Stimulated activated CD8-positive, alpha-beta memory T cell treated with anti-CD3 and anti-CD28 coated beads, Interleukin-12 subunit alpha, Interleukin-12 subunit beta, amount 100 ng/mL, for 24 hours (primary cell): ENCODE results near the gene FAM151B.
"Not testable (repeated sequence)": the region's sequence is repeated elsewhere in the genome, so short reads cannot be mapped to it uniquely, and the experiment has no call there.

ENCODE experiments used
- DNase-seq: peaks from one replicate; pipeline ENCODE4 v3.0.0-alpha.2; 2020; ENCODE audit errors: extremely low read depth

Gene FAM151B, protein sequence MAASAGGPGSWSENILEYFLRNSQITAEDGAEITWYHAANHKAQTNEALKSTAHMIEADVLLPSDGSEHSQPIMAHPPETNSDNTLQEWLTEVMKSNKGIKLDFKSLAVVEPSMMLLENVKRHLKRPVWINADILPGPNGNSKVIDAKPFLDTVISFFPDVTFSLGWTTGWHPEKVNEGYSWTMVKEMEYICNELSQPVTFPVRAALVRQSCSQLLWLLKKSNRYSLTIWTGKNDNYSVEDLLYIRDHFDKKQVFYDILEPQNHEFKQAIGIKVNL

DNA sequence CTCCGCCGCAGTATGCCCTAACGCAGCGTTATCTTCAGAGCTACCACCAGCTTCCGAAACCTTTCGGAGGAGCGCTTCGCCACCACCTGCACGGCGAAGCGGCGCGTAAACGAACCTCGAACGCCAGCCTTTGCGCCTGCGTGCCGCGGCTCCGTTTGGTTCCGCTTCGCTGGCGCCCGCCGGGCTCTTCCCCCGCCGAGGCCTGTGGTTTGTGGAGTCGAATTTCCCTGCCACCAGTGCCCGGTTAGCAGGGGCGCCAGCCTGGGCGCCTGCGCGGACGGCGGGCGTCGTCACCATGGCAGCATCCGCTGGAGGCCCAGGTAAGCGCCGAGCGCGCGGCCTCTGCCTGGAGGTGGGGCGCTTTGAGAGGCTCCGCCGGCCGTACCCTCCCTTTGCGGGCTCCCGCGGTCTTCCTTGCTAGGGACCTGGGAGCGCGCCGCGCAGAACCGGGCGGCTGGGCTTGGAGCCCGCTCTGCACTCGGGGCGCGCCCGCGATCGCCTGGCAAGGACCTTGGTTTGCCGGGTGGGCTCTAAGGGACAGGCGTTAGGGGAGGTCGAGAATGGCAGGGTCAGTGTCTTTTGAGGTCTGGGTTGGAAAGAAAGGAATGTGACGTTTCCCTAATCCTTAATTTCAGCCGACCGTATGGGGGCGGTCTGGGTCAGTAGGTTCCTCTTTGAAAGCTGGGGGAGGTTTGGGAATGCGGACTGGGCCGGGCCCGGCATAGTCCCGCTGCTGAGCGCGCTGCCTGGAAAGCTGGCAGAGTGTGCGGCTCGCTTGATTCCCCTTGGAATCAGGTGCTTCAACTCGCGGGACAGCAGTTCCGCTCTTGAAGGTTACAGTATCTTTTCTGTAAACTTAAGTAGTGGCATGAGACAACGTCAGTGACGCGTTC, at the start of gene FAM151B:
Gene FAM151B (plus strand): TSS at position 272 of the 893 bp plus-strand sequence. CDS start 24 bp downstream, at position 296.
- peak; percentile 41 for DNase-seq

DNA sequence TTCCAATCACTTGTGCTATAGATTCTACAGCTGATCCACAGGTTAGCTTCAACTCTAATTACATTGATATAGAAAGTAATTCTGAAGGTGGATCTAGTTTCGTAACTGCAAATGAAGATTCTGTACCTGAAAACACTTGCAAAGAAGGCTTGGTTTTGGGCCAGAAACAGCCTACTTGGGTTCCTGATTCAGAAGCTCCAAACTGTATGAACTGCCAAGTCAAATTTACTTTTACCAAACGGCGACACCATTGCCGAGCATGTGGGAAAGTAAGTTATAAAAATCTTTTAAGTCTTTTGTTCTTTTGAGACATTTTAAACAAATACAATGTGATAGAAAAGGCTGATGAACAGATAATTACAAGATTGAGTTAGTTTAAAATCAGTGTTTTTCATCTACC, 49.2 kb upstream of the FAM151B start:
- no peak for DNase-seq

DNA sequence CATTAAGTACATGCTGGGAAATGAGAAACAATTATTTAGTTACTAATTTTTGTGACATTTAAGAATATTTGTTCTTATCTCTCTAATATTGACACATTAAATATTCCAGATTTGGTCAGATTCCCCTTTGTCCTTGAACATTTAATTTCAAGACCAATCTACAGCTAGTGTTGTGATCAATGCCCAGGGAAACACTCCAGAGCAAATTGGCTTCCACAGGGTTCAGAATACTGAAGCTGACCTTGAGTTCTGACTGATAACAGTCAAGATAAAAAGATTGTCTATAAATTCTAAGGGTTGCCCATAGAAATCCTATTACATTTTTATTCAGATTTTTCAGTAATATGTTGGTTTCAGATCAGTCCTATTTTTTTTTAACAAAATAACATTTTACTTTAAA, 48.7 kb upstream of the FAM151B start:
- no peak for DNase-seq

DNA sequence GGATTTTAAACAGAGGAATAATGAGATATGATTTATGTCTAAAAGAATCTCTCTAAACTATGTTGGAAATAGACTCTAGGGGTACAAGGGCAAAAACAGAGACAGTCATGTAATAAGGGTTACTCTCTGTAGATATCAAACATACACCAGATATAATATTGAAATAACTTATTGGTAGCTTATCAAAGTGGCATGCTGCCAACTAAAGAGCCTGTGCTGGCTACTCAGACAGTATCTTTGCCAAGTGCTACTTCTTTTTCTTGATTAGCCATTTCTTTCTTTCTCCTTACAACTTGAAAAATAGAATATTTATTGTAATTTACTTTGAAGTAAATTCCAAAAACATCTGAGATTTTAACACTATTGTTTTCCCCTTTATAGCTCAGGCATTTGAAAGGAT, 45.2 kb upstream of the FAM151B start:
- no peak for DNase-seq

DNA sequence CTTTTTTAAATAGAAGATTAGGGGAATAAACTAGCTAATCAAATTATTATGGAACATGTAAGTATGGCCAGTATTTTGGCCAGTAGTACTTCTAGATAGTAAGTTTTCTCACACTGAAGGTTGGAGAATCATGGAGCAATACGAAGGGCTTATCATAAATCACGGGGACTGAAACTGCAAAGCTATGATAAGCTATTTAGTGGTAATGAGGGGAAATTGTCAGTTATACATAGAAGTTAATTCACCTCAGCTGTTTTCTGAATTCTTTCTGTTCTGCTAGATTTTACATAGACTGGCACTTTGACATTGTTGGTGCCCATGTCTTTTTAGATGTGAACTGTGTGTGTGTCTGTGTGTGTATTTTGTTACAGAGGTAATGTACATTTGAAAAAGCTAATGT, 34.5 kb upstream of the FAM151B start:
- no peak for DNase-seq

DNA sequence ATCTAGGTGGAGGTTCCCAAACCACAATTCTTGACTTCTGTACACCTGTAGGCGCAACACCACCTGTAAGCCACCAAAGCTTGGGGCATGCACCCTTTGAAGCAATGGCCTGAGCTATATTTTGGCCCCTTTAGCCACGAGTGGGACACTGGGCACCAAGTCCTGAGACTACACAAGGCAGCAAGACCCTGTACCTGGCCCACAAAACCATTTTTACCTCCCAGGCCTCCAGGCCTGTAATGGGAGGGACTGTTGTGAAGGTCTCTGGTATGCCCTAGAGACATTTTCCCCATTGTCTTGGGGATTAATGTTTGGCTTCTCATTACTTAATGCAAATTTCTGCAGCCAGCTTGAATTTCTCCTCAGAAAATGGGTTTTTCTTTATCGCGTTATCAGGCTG, 24.6 kb upstream of the FAM151B start:
- DNase-seq, result no peak

DNA sequence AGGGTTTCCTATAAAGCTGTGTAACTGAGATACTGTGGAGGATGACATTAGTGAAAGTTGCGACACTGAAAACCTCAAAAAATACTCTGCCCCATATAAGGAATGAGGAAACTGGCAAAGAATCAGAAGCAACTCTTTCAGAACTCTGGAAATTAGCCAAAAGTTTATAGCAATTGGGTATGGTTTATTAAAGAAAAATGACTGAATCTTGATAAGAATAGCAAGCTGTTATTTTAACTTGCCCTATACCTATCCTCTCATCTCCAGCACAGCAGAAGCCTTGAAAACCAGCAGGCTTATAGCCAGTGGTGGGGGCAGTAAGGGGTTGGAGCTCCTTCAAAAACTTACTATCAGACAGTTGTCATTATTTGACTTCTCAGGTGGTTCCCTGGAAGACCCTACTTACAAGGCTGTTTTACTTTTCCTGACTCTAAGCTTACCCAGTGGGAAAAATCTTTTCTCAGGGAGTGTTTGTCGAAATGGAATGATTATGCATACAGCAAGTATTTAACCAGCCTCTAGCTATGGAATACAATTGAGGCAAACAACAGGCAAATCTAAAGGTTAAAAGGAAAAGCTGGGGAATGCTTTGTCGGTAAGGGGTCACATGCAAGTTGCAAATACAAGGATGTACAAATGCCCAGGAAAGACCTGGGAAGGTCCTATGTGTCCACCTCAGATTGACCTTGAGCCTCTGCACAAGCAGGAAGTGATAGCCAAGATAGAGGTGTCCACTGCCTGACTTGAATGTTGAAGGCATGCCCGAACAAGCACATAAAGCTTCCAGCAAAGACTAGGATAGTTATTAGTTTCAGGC, 21.0 kb upstream of the FAM151B start:
- no peak for DNase-seq

DNA sequence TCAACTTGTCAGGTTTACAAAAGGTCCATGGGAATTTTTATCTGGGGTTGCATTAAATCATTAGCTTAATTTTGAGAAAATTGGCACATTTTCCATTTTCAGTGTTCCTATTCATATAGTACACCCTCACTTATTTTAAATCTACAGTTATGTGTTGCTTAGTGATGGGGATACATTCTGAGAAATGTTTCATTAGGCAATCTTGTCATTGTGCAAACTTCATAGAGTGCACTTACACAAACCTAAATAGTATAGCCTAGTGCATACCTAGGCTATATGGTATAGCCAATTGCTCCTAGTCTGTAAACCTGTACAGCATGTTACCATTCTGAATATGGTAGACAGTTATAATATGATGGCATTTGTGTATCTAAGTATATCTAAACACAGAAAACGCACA, 19.8 kb upstream of the FAM151B start:
- no peak for DNase-seq

DNA sequence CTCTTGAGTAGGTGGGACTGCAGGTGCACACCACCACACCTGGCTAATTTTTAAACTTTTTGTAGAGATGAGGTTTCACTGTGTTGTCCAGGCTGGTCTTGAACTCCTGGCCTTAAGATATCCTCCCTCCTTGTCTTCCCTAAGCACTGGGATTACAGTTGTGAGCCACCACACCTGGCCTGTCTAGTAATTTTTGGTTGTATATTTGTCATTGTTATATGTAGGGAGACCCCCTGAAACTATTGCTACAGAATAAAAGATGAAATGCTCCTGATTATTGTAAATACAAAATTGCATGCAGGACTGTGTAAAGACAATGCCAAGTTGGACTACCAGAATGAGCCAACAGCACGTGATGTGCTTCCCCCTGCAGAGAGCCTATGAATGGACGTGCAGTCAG, 17.3 kb upstream of the FAM151B start:
- DNase-seq, result not testable (repeated sequence)

DNA sequence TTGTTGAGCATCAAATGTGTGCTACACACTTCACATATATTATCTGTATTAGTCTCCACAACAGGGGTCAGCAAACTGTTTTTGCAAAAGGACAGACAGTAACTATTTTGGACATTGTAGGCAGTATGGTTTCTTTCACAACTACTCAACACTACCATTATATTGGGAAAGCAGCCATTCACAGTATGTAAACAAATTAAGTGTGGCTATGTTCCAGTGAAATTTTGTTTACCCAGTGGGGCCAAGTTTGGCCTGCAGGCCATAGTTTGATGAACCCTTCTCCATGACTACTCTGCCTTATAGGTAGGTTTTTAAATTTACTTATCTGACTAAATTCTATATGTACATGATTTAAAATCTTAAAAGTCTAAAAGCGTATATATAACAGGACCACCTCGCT, 13.0 kb upstream of the FAM151B start:
- DNase-seq, result no peak

DNA sequence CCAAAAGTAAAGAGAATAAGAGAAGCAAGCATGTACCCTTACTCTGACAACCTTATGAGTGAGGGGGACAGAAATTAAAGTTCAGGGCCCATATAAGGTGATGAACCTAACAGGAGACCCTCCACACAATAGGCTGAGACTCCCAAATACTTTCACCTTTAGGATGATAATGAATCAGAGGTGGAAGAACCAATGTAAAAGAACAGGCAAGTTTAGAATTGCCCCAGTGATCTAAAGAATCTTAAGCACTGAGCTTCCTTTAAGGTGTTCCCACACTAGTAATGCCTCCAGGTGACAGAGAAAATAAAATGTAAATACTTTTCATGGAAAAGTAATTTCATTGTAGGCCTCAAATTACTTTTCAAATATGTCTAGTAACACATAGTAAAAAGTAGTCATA, 8.2 kb upstream of the FAM151B start:
- no peak for DNase-seq

DNA sequence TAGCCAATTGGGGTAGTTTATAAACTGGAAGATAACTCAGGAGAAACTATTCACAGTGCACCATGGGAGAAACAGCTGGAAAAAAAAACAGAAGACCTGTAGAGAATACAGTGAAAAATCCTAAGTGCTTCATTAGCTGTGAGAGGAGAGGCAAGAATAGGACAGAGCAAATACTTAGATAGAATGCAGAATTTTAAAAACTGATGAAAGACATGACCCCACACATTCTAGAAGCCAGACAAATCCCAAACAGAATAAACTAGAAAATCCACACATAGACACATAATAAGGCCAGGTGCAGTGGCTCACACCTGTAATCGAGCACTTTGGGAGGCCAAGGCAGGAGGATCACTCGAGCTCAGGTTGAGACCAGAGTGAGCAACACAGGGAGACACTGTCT, 7.5 kb upstream of the FAM151B start:
- DNase-seq, result no peak

DNA sequence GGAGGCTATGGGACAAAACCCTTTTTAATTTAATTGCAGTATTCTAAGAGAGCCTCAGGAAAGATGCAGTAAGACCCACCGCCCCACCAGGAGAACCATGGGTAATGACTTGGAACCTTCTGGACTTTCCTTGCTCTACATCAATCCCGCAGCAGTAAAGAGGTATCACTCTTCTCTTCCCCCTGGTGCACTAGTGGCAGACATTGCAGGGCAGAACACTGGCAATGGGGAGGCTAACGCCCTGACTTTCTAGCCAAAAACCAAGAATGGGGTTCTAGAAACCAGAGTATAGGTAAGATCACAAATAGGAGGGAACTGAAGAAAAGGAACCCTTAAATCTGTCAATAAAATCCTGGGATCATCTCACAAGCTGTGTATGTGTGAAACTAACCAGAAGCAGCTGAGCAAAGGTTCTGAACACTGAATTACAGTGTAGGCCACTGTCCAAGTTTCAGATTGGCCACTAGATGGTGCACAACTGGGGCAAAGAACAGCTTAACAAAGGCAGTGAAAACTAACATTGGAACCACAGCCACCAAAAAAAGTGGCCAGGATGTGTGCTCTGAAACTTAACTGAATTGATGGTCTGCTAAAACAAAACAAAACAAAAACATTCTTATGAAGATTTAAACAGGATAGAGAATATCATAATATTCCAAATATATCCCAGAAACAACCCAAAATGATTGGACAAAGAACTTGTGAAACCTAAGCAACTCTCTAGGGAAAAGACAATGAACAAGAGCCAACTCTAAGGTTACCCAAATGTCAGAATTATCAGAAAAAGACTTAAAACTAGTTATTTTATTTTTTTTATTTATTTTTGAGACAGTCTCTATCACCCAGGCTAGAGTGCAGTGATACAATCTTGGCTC, 6.6 kb upstream of the FAM151B start:
- no peak for DNase-seq

DNA sequence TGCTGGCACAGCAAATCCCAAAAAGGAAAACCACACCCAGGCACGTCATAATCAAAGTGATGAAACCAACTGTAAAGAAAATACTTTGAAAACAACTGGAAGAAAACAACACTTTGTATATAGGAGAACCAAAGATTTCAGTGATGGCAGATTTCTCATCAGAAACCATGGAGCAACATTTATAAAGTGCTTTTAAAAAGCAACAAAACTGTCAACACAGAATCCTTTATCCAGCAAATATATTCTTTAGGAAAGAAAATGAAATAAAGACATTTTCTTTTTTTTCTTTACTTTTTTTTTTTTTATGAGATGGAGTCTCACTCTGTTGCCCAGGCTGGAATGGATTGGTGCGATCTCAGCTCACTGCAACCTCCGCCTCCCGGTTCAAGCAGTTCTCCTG, 5.3 kb upstream of the FAM151B start:
- DNase-seq, result no peak

DNA sequence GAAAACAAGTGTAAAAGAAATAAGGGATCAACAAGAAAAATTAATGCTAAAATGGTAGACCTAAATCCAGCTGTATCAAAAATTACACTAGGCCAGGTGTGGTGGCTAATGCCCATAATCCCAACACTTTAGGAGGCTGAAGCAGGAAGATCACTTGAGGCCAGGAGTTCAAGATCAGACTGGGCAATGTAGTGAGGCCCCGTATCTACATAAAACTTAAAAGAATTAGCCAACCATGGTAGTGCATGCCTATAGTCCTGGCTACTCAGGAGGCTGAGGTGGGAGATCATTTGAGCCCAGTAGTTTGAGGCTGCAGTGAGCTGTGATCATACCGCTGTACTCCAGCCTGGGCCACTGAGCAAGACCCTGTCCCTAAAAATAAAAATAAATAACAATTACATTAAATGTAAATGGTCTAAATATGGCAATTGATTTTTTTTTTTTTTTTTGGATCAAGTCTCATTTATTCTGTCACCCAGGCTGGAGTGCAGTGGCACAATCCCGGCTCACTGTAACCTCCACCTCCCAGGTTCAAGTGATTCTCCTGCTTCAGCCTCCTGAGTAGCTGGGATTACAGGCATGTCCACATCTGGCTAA, 4.2 kb upstream of the FAM151B start:
- DNase-seq, result no peak

DNA sequence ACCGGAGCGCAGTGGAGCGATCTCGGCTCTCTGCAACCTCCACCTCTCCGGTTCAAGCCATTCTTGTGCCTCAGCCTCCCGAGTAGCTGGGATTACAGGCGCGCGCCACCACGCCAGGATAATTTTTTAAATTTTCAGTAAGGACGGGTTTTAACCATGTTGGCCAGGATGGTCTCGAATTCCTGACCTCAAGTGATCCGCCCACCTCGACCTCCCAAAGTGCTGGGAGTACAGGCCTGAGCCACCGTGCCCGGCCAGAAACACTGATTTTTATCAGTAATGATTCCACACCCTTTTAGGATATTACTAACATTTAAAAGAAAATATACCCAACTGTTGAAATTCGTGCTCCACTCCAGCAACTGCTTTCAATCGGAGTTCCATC, 464 bp upstream of the FAM151B start:
- no peak for DNase-seq

DNA sequence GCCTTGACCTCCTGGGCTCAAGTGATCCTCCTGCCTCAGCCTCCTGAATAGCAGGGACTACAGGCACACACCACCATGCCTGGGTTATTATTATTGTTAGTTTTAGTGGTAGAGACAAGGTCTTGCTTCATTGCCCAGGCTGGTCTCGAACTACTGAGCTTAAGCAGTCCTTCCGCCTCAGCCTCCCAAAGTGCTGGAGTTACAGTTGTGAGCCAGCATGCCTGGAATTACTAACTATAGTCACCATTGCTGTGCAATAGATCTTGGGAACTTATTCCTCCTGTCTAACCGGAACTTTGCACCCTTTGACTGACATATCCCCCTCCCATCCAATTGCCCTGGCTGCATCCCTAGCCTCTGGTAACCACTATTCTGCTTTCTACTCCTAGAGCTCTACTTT, 3.4 kb downstream of the FAM151B start:
- no peak for DNase-seq

DNA sequence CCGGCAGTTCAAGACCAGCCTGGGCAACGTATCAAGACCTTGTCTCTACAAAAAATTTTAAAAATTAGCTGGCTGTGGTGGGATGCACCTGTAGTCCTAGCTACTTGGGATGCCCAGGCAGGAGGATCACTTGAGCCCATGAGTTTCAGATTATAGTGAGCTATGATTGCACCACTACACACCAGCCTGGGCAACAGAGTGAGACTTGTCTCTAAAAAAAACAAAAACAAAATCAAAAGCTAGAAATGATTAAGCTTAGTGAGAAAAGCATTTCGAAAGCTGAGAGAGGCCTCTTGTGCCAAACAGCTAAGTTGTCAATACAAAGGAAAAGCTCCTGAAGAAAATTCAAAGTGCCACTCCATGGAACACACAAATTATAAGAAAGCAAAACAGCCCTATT, 4.8 kb downstream of the FAM151B start:
- DNase-seq, result no peak

DNA sequence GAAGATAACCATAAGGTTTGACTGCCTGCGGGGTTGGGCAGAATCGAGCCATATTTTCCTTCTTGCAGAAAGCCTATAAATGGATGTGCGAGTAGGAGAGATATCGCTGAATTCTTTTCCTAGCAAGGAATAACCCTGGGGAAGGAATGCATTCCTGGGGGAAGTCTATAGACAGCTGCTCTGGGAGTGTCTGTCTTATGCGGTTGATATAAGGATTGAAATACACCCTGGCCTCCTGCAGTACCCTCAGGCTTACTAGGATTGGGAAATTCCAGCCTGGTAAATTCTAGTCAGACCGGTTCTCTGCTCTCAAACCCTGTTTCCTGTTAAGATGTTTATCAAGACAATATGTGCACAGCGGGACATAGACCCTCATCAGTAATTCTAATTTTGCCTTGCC, 5.5 kb downstream of the FAM151B start:
- DNase-seq, result not testable (repeated sequence)

DNA sequence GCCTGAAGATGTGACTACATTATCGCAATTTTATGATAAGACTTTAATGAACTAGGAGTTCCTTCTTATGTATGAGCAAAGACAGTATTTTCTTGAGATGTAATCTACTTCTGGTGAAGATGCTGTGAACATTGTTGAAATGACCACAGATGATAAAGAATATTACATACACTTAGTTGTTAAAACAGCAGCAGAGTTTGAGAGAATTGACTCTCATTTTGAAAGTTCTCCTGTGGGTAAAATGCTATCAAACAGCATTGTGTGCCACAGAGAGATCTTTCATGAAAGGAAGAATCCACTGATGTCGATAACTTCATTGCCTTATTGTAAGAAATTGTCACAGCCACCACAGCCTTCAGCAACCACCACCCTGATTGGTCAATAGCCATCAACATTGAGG, 8.0 kb downstream of the FAM151B start:
- DNase-seq, result no peak

DNA sequence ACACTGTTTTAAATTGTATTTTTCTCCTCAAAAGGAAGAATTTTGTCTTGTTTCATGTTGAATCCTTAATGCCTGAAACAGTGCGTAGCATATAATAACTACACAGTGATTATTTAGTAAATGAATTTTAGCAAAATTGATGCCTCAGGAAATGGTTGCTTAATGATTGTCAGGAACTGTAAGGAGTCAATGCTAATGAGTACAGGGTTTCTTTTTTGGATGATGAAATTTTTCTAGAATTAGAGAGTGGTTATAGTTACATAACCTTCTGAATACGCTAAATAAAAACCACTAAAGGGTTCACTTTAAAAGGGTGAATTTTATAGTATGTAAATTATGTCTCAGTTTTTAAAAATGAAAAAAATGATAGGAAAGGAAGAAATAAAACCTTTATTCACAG, 14.9 kb downstream of the FAM151B start:
- DNase-seq, result no peak
